ENCODE data around the gene CSTF2.
A peak's percentile ranks its signal among the peaks of the same experiment; 100 is the strongest.

The CSTF2 gene

GRCh38 chrX:100812216-100813158, 7.7 kb upstream of the CSTF2 start:
- ChIA-PET POLR2A (ENCODE audit: low non-redundant PET) (no interaction called here), CTCF (no interaction called here)
- no peak overlapping the region for H3K27ac ChIP-seq
- DNase-seq (ENCODE audit: low spot score), result no peak
- TF ChIP-seq, protein P1, sequence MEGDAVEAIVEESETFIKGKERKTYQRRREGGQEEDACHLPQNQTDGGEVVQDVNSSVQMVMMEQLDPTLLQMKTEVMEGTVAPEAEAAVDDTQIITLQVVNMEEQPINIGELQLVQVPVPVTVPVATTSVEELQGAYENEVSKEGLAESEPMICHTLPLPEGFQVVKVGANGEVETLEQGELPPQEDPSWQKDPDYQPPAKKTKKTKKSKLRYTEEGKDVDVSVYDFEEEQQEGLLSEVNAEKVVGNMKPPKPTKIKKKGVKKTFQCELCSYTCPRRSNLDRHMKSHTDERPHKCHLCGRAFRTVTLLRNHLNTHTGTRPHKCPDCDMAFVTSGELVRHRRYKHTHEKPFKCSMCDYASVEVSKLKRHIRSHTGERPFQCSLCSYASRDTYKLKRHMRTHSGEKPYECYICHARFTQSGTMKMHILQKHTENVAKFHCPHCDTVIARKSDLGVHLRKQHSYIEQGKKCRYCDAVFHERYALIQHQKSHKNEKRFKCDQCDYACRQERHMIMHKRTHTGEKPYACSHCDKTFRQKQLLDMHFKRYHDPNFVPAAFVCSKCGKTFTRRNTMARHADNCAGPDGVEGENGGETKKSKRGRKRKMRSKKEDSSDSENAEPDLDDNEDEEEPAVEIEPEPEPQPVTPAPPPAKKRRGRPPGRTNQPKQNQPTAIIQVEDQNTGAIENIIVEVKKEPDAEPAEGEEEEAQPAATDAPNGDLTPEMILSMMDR (conservative IDR thresholded peaks at IDR 0.05; ENCODE audit: low read depth), result no peak

GRCh38 chrX:100817340-100817739, 2.9 kb upstream of the CSTF2 start:
- TF ChIP-seq, protein P1 (conservative IDR thresholded peaks at IDR 0.05; ENCODE audit: low read depth), result no peak
- no peak overlapping the region for H3K27ac ChIP-seq
- ChIA-PET CTCF (no interaction called here), POLR2A (ENCODE audit: low non-redundant PET) (interaction anchor here (0.5 kb wide), 1 partner anchor 9 kb away, joined by 3 read pairs; no protein-coding TSS in a partner anchor)
- no peak for DNase-seq (ENCODE audit: low spot score)

- POLR2A ChIA-PET (ENCODE audit: low non-redundant PET), result no interaction called here
These were observed 706 bp upstream of the CSTF2 start for GRCh38 chrX:100819534-100819836.

GRCh38 chrX:100829730-100830129, 9.5 kb downstream of the CSTF2 start:
- TF ChIP-seq, protein P1 (conservative IDR thresholded peaks at IDR 0.05; ENCODE audit: low read depth), result no peak
- DNase-seq (ENCODE audit: low spot score), result peak; percentile 9
- ChIA-PET CTCF (no interaction called here), POLR2A (ENCODE audit: low non-redundant PET) (no interaction called here)
- no peak overlapping the region for H3K27ac ChIP-seq

More at GRCh38 chrX:100819534-100819836, 706 bp upstream of the CSTF2 start:
- CTCF ChIA-PET, result no interaction called here
- TF ChIP-seq, protein P1 (conservative IDR thresholded peaks at IDR 0.05; ENCODE audit: low read depth), result no peak
- DNase-seq (ENCODE audit: low spot score), result no peak
- peak overlapping the region; percentile 76 for H3K27ac ChIP-seq

DNA sequence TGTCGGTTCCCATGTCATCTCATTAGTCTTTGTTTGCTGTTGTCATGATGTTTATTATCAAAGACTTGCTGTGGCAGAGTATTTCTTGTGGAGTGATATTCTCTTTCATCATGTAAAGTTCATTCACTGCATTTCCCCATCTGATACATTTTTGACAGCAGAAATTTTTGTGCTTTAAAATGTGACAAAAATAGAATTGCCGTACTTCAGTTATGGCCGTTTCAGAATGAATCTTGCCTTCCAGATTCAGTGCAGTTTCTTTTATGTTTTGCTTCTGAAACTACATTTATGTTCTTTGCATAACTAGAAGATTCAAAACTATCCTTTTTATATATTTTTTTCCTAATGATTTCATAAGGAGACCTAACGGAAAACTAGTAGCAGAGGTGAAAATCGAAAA, 10.0 kb downstream of the CSTF2 start:
- H3K27ac ChIP-seq, result no peak overlapping the region
- DNase-seq (ENCODE audit: low spot score), result no peak
- ChIA-PET CTCF (no interaction called here), POLR2A (ENCODE audit: low non-redundant PET) (no interaction called here)
- TF ChIP-seq, protein P1 (conservative IDR thresholded peaks at IDR 0.05; ENCODE audit: low read depth), result no peak

DNA sequence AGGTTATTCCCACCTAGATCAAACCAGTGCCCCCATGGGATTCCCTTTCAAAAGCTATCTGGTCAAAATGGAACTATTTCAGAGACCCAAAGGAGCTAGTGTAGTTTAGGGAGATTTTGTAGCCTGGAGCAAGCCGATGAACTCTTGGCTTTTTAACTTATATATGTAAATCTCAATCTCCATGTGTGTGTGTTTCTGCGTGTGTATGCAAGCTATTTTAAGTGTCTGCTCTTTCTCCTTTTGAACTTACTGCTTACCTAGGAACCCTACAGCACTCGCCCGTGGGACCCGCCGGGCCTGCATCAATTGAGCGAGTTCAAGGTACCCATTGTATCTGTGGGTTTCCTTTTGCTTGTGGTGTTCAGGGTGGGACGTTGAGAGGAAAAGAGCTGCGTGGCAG, 10.4 kb downstream of the CSTF2 start:
- no peak overlapping the region for H3K27ac ChIP-seq

More for the DNA sequence above, 10.4 kb downstream of the CSTF2 start:
- TF ChIP-seq, protein P1 (conservative IDR thresholded peaks at IDR 0.05; ENCODE audit: low read depth), result no peak
- ChIA-PET CTCF (no interaction called here), POLR2A (ENCODE audit: low non-redundant PET) (no interaction called here)
- no peak for DNase-seq (ENCODE audit: low spot score)
